GM23248 (cell line): ENCODE results near the gene XPC.

Experiments used
- EZH2 ChIP-seq: fragments of 200-600 bp; sonication (generic); IDR thresholded peaks from 2 replicates; pipeline ENCODE4 v1.6.1; 2018; ENCODE audit warnings: antibody characterized with exemption, mild to moderate bottlenecking; ENCODE audit not compliant: insufficient read depth, poor library complexity, severe bottlenecking
- EZH2phosphoT487 ChIP-seq: fragments of 200-600 bp; sonication (generic); IDR thresholded peaks from 2 replicates; pipeline ENCODE4 v1.6.1; 2018; ENCODE audit warnings: antibody characterized with exemption, moderate library complexity, mild to moderate bottlenecking, low read depth; ENCODE audit not compliant: insufficient read depth

- no peak for TF ChIP-seq EZH2
- TF ChIP-seq EZH2phosphoT487, result no peak
Measured at GRCh38 chr3:14169871-14170270, 8.5 kb downstream of the XPC start.
